Measurements from ENCODE around the gene SRSF5. TPM values are rescaled to one million over a fixed set of nuclear protein-coding genes. Genes with fewer than 3 reads are reported as not detected.

Gene SRSF5
- total RNA-seq, 1 experiment from 2014 or later = 292 TPM

DNA sequence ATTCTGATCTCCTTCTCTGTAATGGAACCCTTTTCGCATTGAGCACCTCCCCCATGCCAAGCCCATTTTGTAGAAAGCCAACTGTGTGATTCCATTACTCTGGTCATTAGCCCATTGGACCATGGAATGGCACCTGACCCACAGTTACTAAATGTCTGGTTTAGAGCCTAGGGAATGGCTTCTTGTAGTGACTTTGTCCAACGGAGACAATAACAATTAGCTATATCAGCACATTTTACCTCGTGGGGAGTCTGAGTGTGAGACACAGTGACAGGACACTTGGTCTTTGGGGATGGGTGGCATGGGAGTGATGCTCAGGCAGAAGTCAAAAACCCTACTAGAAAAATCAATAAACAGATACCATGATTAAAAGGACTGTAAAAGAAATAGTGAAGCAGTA is 19.7 kb downstream of the SRSF5 start:
- no peak for DNase-seq
- Histone ChIP-seq H2AFZ (ENCODE audit: low read length) (no peak overlapping the region), H4K20me1 (ENCODE audit: insufficient read depth, low read depth, low read length) (peaks cover 12% of the 10 kb centered on the region; the same call in 1 of the 2 replicates), H3K9me2 (replicated peaks; ENCODE audit: insufficient read depth, low read length) (no peaks in the 10 kb centered on the region), H3K27me3 (ENCODE audit: low read length) (no peaks in the 10 kb centered on the region), H3K36me3 (ENCODE audit: insufficient read depth, low read length) (no peaks in the 10 kb centered on the region), H3K27ac (ENCODE audit: low read length) (no peak overlapping the region), H3K9ac (ENCODE audit: low read length) (no peak overlapping the region), H3K9me3 (ENCODE audit: low read length) (no peaks in the 10 kb centered on the region), H3K4me2 (ENCODE audit: low read depth, low read length, poor library complexity, severe bottlenecking) (no peak overlapping the region), H3K79me2 (ENCODE audit: low read length) (no peaks in the 10 kb centered on the region), H3K4me1 (ENCODE audit: low read length) (no peaks in the 10 kb centered on the region; the same call in 1 of the 2 replicates), H3K4me3 (ENCODE audit: low read length) (no peak overlapping the region)

GRCh38 chr14:69789118-69789640 is 22.2 kb downstream of the SRSF5 start:
- Histone ChIP-seq H4K20me1 (ENCODE audit: insufficient read depth, low read depth, low read length) (0 out of 2 replicates have a peak, but pooled peaks cover 1% of the 10 kb centered on the region), H3K9me2 (replicated peaks; ENCODE audit: insufficient read depth, low read length) (no peaks in the 10 kb centered on the region), H3K27me3 (ENCODE audit: low read length) (no peaks in the 10 kb centered on the region), H3K4me3 (ENCODE audit: low read length) (no peak overlapping the region), H3K27ac (ENCODE audit: low read length) (no peak overlapping the region), H3K9ac (ENCODE audit: low read length) (no peak overlapping the region), H3K79me2 (ENCODE audit: low read length) (no peaks in the 10 kb centered on the region), H2AFZ (ENCODE audit: low read length) (no peak overlapping the region), H3K4me2 (ENCODE audit: low read depth, low read length, poor library complexity, severe bottlenecking) (no peak overlapping the region), H3K4me1 (ENCODE audit: low read length) (no peaks in the 10 kb centered on the region; the same call in 1 of the 2 replicates), H3K9me3 (ENCODE audit: low read length) (no peaks in the 10 kb centered on the region), H3K36me3 (ENCODE audit: insufficient read depth, low read length) (no peaks in the 10 kb centered on the region)
- no peak for DNase-seq

GRCh38 chr14:69792887-69793421 is 26.0 kb downstream of the SRSF5 start:
- Histone ChIP-seq H3K4me2 (ENCODE audit: low read depth, low read length, poor library complexity, severe bottlenecking) (no peak overlapping the region), H3K27me3 (ENCODE audit: low read length) (no peaks in the 10 kb centered on the region), H3K36me3 (ENCODE audit: insufficient read depth, low read length) (no peaks in the 10 kb centered on the region), H2AFZ (ENCODE audit: low read length) (no peak overlapping the region), H3K9ac (ENCODE audit: low read length) (no peak overlapping the region), H3K79me2 (ENCODE audit: low read length) (no peaks in the 10 kb centered on the region), H3K27ac (ENCODE audit: low read length) (no peak overlapping the region), H3K4me1 (ENCODE audit: low read length) (no peaks in the 10 kb centered on the region; the same call in 1 of the 2 replicates), H3K4me3 (ENCODE audit: low read length) (no peak overlapping the region), H3K9me2 (replicated peaks; ENCODE audit: insufficient read depth, low read length) (no peaks in the 10 kb centered on the region), H3K9me3 (ENCODE audit: low read length) (no peaks in the 10 kb centered on the region), H4K20me1 (ENCODE audit: insufficient read depth, low read depth, low read length) (no peaks in the 10 kb centered on the region)
- no peak for DNase-seq

DNA sequence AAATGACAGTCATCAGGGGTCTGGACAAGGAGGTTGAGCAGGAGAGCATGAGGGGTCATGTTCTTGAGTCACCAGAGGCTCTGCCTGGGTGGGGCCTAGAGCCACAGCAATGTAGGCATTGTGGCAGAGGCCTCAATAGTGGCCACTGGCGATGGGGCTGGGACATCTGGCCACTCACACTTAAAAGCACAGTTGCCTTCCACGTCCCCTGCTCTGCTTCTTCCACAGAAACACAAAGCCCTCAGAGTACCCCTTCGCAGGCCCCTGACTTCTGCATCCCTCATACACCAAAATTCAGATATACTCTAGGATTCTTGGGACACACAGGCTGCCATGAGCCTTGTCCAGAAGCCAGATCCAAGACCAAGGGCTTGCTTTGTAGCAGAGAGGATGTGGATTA is 27.8 kb downstream of the SRSF5 start:
- H3K9ac ChIP-seq (ENCODE audit: low read length) = no peak overlapping the region
- DNase-seq = no peak
- H2AFZ ChIP-seq (ENCODE audit: low read length) = no peak overlapping the region
- no peaks in the 10 kb centered on the region for H3K36me3 ChIP-seq (ENCODE audit: insufficient read depth, low read length)
- H3K9me3 ChIP-seq (ENCODE audit: low read length) = no peaks in the 10 kb centered on the region
- H3K4me3 ChIP-seq (ENCODE audit: low read length) = no peak overlapping the region
- H3K4me1 ChIP-seq (ENCODE audit: low read length) = no peaks in the 10 kb centered on the region; the same call in 1 of the 2 replicates
- H3K79me2 ChIP-seq (ENCODE audit: low read length) = no peaks in the 10 kb centered on the region
- no peaks in the 10 kb centered on the region for H3K9me2 ChIP-seq (replicated peaks; ENCODE audit: insufficient read depth, low read length)
- H3K27me3 ChIP-seq (ENCODE audit: low read length) = no peaks in the 10 kb centered on the region
- no peak overlapping the region for H3K27ac ChIP-seq (ENCODE audit: low read length)
- no peak overlapping the region for H3K4me2 ChIP-seq (ENCODE audit: low read depth, low read length, poor library complexity, severe bottlenecking)
- H4K20me1 ChIP-seq (ENCODE audit: insufficient read depth, low read depth, low read length) = no peaks in the 10 kb centered on the region

DNA sequence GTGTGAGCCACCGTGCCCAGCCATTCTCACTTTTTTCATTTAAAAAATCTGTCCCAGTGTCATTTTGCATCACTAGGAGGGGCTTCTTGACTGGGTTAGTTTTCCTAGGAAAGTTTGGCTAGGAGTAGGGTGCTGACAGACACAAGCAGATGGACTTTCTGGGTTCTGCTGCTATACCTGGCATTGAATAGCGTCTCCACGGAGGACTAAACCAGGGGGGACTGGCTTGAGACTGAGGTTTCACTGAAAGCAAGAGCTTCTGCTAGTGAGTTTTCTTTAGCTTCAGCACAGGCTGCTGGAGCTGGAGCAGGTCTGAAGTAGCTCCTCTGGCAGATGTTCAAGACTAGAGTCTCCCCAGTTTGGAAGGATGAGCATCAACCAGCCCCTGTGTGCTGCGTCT is 28.7 kb downstream of the SRSF5 start:
- no peak for DNase-seq
- no peak overlapping the region for H3K4me2 ChIP-seq (ENCODE audit: low read depth, low read length, poor library complexity, severe bottlenecking)

GRCh38 chr14:69796797-69797500 is 30.0 kb downstream of the SRSF5 start, which contains the start of gene SLC10A1:
Gene SLC10A1 (minus strand): TSS chr14:69797241. CDS start chr14:69797155, 86 bp downstream.
- Histone ChIP-seq H3K79me2 (ENCODE audit: low read length) (no peaks in the 10 kb centered on the region), H3K27ac (ENCODE audit: low read length) (no peak within 1 kb of the TSS), H3K9me2 (replicated peaks; ENCODE audit: insufficient read depth, low read length) (no peaks in the 10 kb centered on the region), H3K4me2 (ENCODE audit: low read depth, low read length, poor library complexity, severe bottlenecking) (no peak within 1 kb of the TSS), H3K4me1 (ENCODE audit: low read length) (no peaks in the 10 kb centered on the region), H2AFZ (ENCODE audit: low read length) (no peak within 1 kb of the TSS), H4K20me1 (ENCODE audit: insufficient read depth, low read depth, low read length) (no peaks in the 10 kb centered on the region), H3K9me3 (ENCODE audit: low read length) (no peaks in the 10 kb centered on the region), H3K9ac (ENCODE audit: low read length) (no peak within 1 kb of the TSS), H3K4me3 (ENCODE audit: low read length) (no peak within 1 kb of the TSS), H3K36me3 (ENCODE audit: insufficient read depth, low read length) (no peaks in the 10 kb centered on the region), H3K27me3 (ENCODE audit: low read length) (no peaks in the 10 kb centered on the region)
- no peak for DNase-seq

More for the DNA sequence above, 28.7 kb downstream of the SRSF5 start:
- no peaks in the 10 kb centered on the region for H3K27me3 ChIP-seq (ENCODE audit: low read length)
- no peaks in the 10 kb centered on the region for H4K20me1 ChIP-seq (ENCODE audit: insufficient read depth, low read depth, low read length)
- no peaks in the 10 kb centered on the region for H3K36me3 ChIP-seq (ENCODE audit: insufficient read depth, low read length)
- no peaks in the 10 kb centered on the region for H3K4me1 ChIP-seq (ENCODE audit: low read length)
- H3K79me2 ChIP-seq (ENCODE audit: low read length) = no peaks in the 10 kb centered on the region
- H2AFZ ChIP-seq (ENCODE audit: low read length) = no peak overlapping the region
- H3K9ac ChIP-seq (ENCODE audit: low read length) = no peak overlapping the region
- no peaks in the 10 kb centered on the region for H3K9me3 ChIP-seq (ENCODE audit: low read length)
- H3K9me2 ChIP-seq (replicated peaks; ENCODE audit: insufficient read depth, low read length) = no peaks in the 10 kb centered on the region
- H3K27ac ChIP-seq (ENCODE audit: low read length) = no peak overlapping the region
- no peak overlapping the region for H3K4me3 ChIP-seq (ENCODE audit: low read length)

- no peaks in the 10 kb centered on the region for H3K27me3 ChIP-seq (ENCODE audit: low read length)
- no peaks in the 10 kb centered on the region for H3K79me2 ChIP-seq (ENCODE audit: low read length)
- H2AFZ ChIP-seq (ENCODE audit: low read length) = no peak overlapping the region
- H3K4me2 ChIP-seq (ENCODE audit: low read depth, low read length, poor library complexity, severe bottlenecking) = no peak overlapping the region
- DNase-seq = no peak
- H3K36me3 ChIP-seq (ENCODE audit: insufficient read depth, low read length) = no peaks in the 10 kb centered on the region
- no peaks in the 10 kb centered on the region for H3K9me3 ChIP-seq (ENCODE audit: low read length)
- H3K9me2 ChIP-seq (replicated peaks; ENCODE audit: insufficient read depth, low read length) = no peaks in the 10 kb centered on the region
- H3K4me1 ChIP-seq (ENCODE audit: low read length) = no peaks in the 10 kb centered on the region
- H3K27ac ChIP-seq (ENCODE audit: low read length) = no peak overlapping the region
- no peak overlapping the region for H3K9ac ChIP-seq (ENCODE audit: low read length)
- no peaks in the 10 kb centered on the region for H4K20me1 ChIP-seq (ENCODE audit: insufficient read depth, low read depth, low read length)
- H3K4me3 ChIP-seq (ENCODE audit: low read length) = no peak overlapping the region
Measured at GRCh38 chr14:69797573-69798338, 30.8 kb downstream of the SRSF5 start.

DNA sequence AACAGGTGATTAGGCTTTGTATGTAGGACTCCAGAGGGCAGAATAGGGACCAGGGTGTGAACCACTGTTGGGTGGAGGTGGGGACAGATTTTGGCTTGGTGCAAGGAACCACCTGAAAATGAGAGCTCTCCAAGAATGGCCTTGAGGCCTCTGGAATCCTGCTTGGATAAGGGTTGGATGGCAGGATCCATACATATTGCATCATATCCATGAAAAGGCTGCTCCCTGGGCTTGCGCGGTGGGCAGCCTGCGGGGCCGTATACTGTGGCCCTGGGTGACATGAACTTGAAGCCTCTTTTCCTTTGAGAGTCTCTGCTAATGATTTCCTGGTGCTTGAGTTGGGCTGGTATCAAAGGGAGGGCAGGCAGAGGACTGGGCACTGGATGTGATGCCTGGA is 31.4 kb downstream of the SRSF5 start:
- Histone ChIP-seq H2AFZ (ENCODE audit: low read length) (no peak overlapping the region), H3K4me3 (ENCODE audit: low read length) (no peak overlapping the region), H3K27ac (ENCODE audit: low read length) (no peak overlapping the region), H3K4me1 (ENCODE audit: low read length) (no peaks in the 10 kb centered on the region), H3K9me2 (replicated peaks; ENCODE audit: insufficient read depth, low read length) (no peaks in the 10 kb centered on the region), H3K9me3 (ENCODE audit: low read length) (no peaks in the 10 kb centered on the region), H4K20me1 (ENCODE audit: insufficient read depth, low read depth, low read length) (no peaks in the 10 kb centered on the region), H3K27me3 (ENCODE audit: low read length) (no peaks in the 10 kb centered on the region), H3K79me2 (ENCODE audit: low read length) (no peaks in the 10 kb centered on the region), H3K4me2 (ENCODE audit: low read depth, low read length, poor library complexity, severe bottlenecking) (no peak overlapping the region), H3K9ac (ENCODE audit: low read length) (no peak overlapping the region), H3K36me3 (ENCODE audit: insufficient read depth, low read length) (no peaks in the 10 kb centered on the region)
- DNase-seq = no peak

All from Karpas-422 (cell line).